Measurements from ENCODE around the gene CTNND1. TPM values are rescaled to one million over a fixed set of nuclear protein-coding genes. Genes with fewer than 3 reads are reported as not detected.
A peak's percentile ranks its signal among the peaks of the same experiment; 100 is the strongest.

The CTNND1 gene
- total RNA-seq, 3 donors from 2014 or later: 82.1 to 259 (median 175) TPM

DNA sequence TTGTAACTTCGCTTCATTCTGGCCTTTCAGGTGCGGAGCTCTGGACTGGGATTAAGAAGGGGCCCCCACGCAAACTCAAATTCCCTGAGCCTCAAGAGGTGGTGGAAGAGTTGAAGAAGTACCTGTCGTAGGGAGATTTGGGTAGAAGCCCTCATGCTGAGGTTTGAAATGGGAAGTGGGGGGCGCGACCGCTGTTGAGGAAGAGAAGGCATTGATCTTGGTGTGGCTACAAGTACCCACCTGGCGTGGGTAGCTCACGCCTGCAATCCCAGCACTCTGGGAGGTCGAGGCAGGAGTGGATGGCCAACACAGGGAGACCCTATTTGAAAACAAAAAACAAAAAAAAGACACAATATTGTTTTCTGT, 19.5 kb upstream of the CTNND1 start:
- Histone ChIP-seq H3K4me3 (peak overlapping the region; percentile 73 to 93 (median 80)), H3K27me3 (no peaks in the 10 kb centered on the region), H3K36me3 (no peaks in the 10 kb centered on the region), H3K27ac (peak overlapping the region; percentile 95 to 97), H3K4me1 (no peaks in the 10 kb centered on the region), H3K9me3 (no peaks in the 10 kb centered on the region)
- intact Hi-C loops (cut with DNase I; ENCODE audit: low total_unique reads): no loop called here
- DNase-seq (ENCODE audit: low spot score in 2 of 2): no peak
- TF ChIP-seq POLR2A (IDR thresholded peaks at IDR 0.05) (no peak), POLR2AphosphoS5 (IDR thresholded peaks at IDR 0.05) (no peak)
- TF ChIP-seq, protein P1, sequence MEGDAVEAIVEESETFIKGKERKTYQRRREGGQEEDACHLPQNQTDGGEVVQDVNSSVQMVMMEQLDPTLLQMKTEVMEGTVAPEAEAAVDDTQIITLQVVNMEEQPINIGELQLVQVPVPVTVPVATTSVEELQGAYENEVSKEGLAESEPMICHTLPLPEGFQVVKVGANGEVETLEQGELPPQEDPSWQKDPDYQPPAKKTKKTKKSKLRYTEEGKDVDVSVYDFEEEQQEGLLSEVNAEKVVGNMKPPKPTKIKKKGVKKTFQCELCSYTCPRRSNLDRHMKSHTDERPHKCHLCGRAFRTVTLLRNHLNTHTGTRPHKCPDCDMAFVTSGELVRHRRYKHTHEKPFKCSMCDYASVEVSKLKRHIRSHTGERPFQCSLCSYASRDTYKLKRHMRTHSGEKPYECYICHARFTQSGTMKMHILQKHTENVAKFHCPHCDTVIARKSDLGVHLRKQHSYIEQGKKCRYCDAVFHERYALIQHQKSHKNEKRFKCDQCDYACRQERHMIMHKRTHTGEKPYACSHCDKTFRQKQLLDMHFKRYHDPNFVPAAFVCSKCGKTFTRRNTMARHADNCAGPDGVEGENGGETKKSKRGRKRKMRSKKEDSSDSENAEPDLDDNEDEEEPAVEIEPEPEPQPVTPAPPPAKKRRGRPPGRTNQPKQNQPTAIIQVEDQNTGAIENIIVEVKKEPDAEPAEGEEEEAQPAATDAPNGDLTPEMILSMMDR (IDR thresholded peaks at IDR 0.05): no peak

GRCh38 chr11:57744357-57744756, 17.2 kb upstream of the CTNND1 start:
- Histone ChIP-seq H3K4me3 (no peak overlapping the region), H3K27ac (peak overlapping the region in 1 of 2 donors; percentile 10), H3K27me3 (no peaks in the 10 kb centered on the region), H3K9me3 (no peaks in the 10 kb centered on the region), H3K36me3 (no peaks in the 10 kb centered on the region), H3K4me1 (no peaks in the 10 kb centered on the region)
- no peak for DNase-seq (ENCODE audit: low spot score in 2 of 2)
- no peak for TF ChIP-seq POLR2A (IDR thresholded peaks at IDR 0.05)
- TF ChIP-seq POLR2AphosphoS5 (IDR thresholded peaks at IDR 0.05): no peak
- TF ChIP-seq, protein P1 (IDR thresholded peaks at IDR 0.05): no peak
- intact Hi-C loops (cut with DNase I; ENCODE audit: low total_unique reads): no loop called here

GRCh38 chr11:57745206-57745605, 16.4 kb upstream of the CTNND1 start:
- TF ChIP-seq POLR2AphosphoS5 (IDR thresholded peaks at IDR 0.05): no peak
- no peak for TF ChIP-seq POLR2A (IDR thresholded peaks at IDR 0.05)
- TF ChIP-seq, protein P1 (IDR thresholded peaks at IDR 0.05): no peak
- DNase-seq (ENCODE audit: low spot score in 2 of 2): no peak

DNA sequence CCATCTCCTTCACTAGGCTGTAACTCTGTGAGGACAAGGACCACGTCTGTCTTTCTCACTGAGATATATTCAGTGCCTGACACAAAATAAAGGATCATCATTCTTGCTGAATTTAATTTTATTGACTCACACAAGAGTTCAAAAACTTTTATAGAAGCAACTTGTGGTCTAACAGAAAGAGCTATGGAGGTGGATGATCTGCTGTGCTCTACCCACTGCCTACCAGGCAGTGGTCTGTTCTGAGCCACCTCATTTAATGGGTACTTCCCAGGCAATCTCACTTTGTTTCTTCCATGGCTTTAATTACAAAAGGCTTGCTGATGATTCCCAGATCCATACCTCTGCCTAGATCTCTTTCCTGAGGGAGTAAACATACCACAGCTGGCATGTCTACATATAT, 14.7 kb upstream of the CTNND1 start:
- no peaks in the 10 kb centered on the region for H3K9me3 ChIP-seq
- intact Hi-C loops (cut with DNase I; ENCODE audit: low total_unique reads): no loop called here
- peaks cover 0 to 1% of the 10 kb centered on the region in 2 donors for H3K4me1 ChIP-seq
- no peak overlapping the region for H3K4me3 ChIP-seq
- DNase-seq (ENCODE audit: low spot score in 2 of 2): no peak
- no peaks in the 10 kb centered on the region for H3K27me3 ChIP-seq
- TF ChIP-seq, protein P1 (IDR thresholded peaks at IDR 0.05): no peak
- TF ChIP-seq POLR2A (IDR thresholded peaks at IDR 0.05): no peak
- TF ChIP-seq POLR2AphosphoS5 (IDR thresholded peaks at IDR 0.05): no peak
- no peak overlapping the region for H3K27ac ChIP-seq
- no peaks in the 10 kb centered on the region for H3K36me3 ChIP-seq

More at GRCh38 chr11:57745206-57745605, 16.4 kb upstream of the CTNND1 start:
- no peaks in the 10 kb centered on the region for H3K27me3 ChIP-seq
- H3K9me3 ChIP-seq: no peaks in the 10 kb centered on the region
- intact Hi-C loops (cut with DNase I; ENCODE audit: low total_unique reads): no loop called here
- H3K36me3 ChIP-seq: no peaks in the 10 kb centered on the region
- no peaks in the 10 kb centered on the region for H3K4me1 ChIP-seq
- H3K4me3 ChIP-seq: no peak overlapping the region
- no peak overlapping the region for H3K27ac ChIP-seq

DNA sequence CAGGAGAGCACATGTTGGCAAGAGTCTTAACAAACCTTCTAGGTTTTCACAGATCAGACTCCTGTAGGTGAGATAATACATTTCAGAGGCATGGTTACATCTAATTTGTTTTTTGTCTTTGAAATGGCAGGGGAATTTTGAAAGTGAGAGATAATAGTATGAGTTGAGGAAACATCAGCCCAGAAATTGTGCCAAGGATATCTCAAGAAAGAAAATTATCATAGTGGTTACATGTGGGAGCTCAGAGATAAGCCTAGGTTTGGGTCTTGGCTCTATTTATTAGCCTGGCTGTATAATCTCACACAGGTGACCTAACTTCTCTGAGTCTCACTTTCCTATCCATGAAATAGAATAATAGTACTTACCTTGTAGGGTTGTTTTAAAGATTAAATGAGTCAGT, 10.4 kb upstream of the CTNND1 start:
- intact Hi-C loops (cut with DNase I; ENCODE audit: low total_unique reads): no loop called here
- TF ChIP-seq, protein P1 (IDR thresholded peaks at IDR 0.05): no peak
- no peak for TF ChIP-seq POLR2A (IDR thresholded peaks at IDR 0.05)
- no peak for TF ChIP-seq POLR2AphosphoS5 (IDR thresholded peaks at IDR 0.05)
- Histone ChIP-seq H3K27ac (no peak overlapping the region), H3K9me3 (no peaks in the 10 kb centered on the region), H3K4me3 (no peak overlapping the region), H3K27me3 (no peaks in the 10 kb centered on the region), H3K4me1 (peaks cover 0 to 2% of the 10 kb centered on the region in 2 donors), H3K36me3 (no peaks in the 10 kb centered on the region)
- DNase-seq (ENCODE audit: low spot score in 2 of 2): no peak
